ENCODE measurements around the gene SCCPDH.

SCCPDH gene, protein sequence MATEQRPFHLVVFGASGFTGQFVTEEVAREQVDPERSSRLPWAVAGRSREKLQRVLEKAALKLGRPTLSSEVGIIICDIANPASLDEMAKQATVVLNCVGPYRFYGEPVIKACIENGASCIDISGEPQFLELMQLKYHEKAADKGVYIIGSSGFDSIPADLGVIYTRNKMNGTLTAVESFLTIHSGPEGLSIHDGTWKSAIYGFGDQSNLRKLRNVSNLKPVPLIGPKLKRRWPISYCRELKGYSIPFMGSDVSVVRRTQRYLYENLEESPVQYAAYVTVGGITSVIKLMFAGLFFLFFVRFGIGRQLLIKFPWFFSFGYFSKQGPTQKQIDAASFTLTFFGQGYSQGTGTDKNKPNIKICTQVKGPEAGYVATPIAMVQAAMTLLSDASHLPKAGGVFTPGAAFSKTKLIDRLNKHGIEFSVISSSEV

GRCh38 chr1:246724016-246724730, at the start of gene SCCPDH:
Gene SCCPDH, plus strand, starts transcription at chr1:246724409. Its CDS starts 14 bp downstream, at chr1:246724423.
- Histone ChIP-seq H3K27ac (ENCODE audit: low read depth, low read length) (peak within 1 kb of the TSS; percentile 90), H3K4me1 (ENCODE audit: control insufficient read depth, insufficient read depth, low read length) (no peaks in the 10 kb centered on the region), H3K27me3 (ENCODE audit: control insufficient read depth, insufficient read depth, low read length) (no peaks in the 10 kb centered on the region), H3K9ac (ENCODE audit: low read length) (peak within 1 kb of the TSS; percentile 68), H3K4me3 (ENCODE audit: low read length) (peak within 1 kb of the TSS; percentile 88), H3K36me3 (ENCODE audit: control insufficient read depth, insufficient read depth, low read length) (peaks cover 3% of the 10 kb centered on the region)

- Histone ChIP-seq H3K36me3 (ENCODE audit: control insufficient read depth, insufficient read depth, low read length) (no peaks in the 10 kb centered on the region), H3K4me1 (ENCODE audit: control insufficient read depth, insufficient read depth, low read length) (no peaks in the 10 kb centered on the region), H3K27me3 (ENCODE audit: control insufficient read depth, insufficient read depth, low read length) (no peaks in the 10 kb centered on the region), H3K27ac (ENCODE audit: low read depth, low read length) (no peak overlapping the region), H3K4me3 (ENCODE audit: low read length) (no peak overlapping the region), H3K9ac (ENCODE audit: low read length) (no peak overlapping the region)
Observed at GRCh38 chr1:246677842-246678241, 46.4 kb upstream of the SCCPDH start.

DNA sequence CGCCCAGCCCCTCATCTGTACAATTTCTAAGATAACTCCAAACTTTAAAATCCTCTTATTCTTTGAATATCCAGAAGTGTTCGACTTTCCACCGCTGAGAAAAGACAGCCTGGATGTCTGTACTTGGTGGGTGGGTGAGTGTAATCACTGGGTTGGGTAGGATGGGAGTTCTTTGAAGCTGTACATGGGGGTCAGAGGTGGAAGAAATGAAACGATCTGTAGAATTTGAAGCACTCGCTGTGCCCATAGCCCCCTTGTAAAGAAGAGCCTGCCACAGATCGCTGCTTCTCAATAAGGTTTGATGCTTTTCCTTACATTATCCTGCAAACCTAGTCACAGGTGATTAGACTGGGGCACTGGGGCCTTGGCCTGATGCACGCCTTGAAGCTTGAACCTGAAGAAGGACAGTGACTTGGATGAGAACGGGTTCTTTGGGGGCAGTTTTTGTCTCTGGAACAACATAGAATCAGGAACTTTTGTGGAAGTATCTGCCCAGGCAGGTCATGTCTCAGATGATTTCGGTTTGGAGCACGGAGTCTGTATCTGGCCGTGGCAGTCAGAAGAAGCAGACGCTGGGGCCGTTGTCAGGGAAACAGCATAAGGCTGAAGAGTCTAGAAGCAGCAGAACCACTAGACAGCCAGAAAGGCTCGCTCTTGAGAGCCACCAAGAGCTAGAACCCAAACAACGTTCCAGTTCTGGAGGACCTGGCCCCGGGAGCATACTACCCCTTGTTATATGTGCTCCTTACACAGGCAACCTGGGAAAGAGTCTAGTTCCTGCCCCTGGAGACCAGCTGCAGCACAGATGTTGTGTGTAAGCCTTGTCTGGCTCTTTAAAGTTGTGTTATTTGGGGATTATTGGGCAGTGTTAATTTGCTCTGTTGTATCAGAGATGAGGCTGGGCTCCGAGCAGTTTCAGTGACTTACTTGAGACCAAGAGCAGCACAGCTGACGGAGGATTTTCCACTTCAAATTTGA, 45.1 kb upstream of the SCCPDH start:
- no peak overlapping the region for H3K9ac ChIP-seq (ENCODE audit: low read length)
- no peak overlapping the region for H3K4me3 ChIP-seq (ENCODE audit: low read length)
- H3K27me3 ChIP-seq (ENCODE audit: control insufficient read depth, insufficient read depth, low read length), result no peaks in the 10 kb centered on the region
- H3K36me3 ChIP-seq (ENCODE audit: control insufficient read depth, insufficient read depth, low read length), result no peaks in the 10 kb centered on the region
- H3K27ac ChIP-seq (ENCODE audit: low read depth, low read length), result no peak overlapping the region
- no peaks in the 10 kb centered on the region for H3K4me1 ChIP-seq (ENCODE audit: control insufficient read depth, insufficient read depth, low read length)

- Histone ChIP-seq H3K9ac (ENCODE audit: low read length) (no peak overlapping the region), H3K27ac (ENCODE audit: low read depth, low read length) (no peak overlapping the region), H3K4me3 (ENCODE audit: low read length) (no peak overlapping the region), H3K36me3 (ENCODE audit: control insufficient read depth, insufficient read depth, low read length) (no peaks in the 10 kb centered on the region), H3K4me1 (ENCODE audit: control insufficient read depth, insufficient read depth, low read length) (no peaks in the 10 kb centered on the region), H3K27me3 (ENCODE audit: control insufficient read depth, insufficient read depth, low read length) (no peaks in the 10 kb centered on the region)
Observed at GRCh38 chr1:246679794-246680177, 44.4 kb upstream of the SCCPDH start.

DNA sequence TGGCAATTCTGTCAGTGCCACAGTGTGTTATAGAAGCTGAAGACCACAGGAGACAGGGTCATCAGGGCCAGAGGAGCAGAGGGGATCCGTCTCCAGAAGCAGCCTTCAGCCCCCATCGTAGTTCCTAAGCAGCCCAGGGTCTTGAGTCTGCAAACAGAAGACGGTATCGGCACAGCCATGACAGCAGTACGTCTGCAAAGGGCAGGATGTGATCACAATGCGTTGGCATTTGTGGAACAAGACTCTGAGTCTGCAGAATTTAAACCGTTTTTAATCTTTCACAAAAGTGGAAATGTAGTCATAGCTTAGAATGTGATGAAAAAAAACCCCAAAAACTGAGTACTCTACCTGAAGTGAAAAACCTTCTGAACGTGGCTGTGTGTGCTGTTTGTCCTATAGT, 44.0 kb upstream of the SCCPDH start:
- no peak overlapping the region for H3K27ac ChIP-seq (ENCODE audit: low read depth, low read length)
- H3K36me3 ChIP-seq (ENCODE audit: control insufficient read depth, insufficient read depth, low read length), result no peaks in the 10 kb centered on the region
- no peaks in the 10 kb centered on the region for H3K27me3 ChIP-seq (ENCODE audit: control insufficient read depth, insufficient read depth, low read length)
- no peak overlapping the region for H3K4me3 ChIP-seq (ENCODE audit: low read length)
- H3K4me1 ChIP-seq (ENCODE audit: control insufficient read depth, insufficient read depth, low read length), result no peaks in the 10 kb centered on the region
- H3K9ac ChIP-seq (ENCODE audit: low read length), result no peak overlapping the region

DNA sequence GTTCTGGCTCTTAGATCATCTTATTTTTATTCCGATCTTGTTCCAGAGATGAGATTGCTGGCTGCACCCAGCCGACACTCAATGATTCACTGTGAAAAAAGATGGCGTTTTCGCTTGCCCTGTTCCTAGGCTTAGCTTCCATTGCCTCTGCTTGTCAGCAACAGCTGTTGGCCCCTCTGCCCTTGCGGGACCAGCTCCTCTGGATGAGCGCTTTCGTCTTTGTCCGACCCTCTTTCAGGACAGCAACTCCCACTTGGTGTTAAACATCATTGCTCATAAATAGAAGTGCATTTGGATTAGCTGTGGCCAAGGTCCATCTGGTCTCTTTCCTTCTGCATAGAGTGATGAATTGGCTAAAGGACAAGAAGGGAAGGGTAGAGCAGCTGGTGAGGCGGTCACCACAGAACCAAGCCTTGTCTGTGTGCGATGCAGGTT, 43.5 kb upstream of the SCCPDH start:
- H3K27me3 ChIP-seq (ENCODE audit: control insufficient read depth, insufficient read depth, low read length), result no peaks in the 10 kb centered on the region
- no peak overlapping the region for H3K27ac ChIP-seq (ENCODE audit: low read depth, low read length)
- H3K4me1 ChIP-seq (ENCODE audit: control insufficient read depth, insufficient read depth, low read length), result no peaks in the 10 kb centered on the region
- H3K9ac ChIP-seq (ENCODE audit: low read length), result no peak overlapping the region
- no peak overlapping the region for H3K4me3 ChIP-seq (ENCODE audit: low read length)
- no peaks in the 10 kb centered on the region for H3K36me3 ChIP-seq (ENCODE audit: control insufficient read depth, insufficient read depth, low read length)

GRCh38 chr1:246681900-246682895, 42.0 kb upstream of the SCCPDH start:
- peak overlapping the region; percentile 63 for H3K27ac ChIP-seq (ENCODE audit: low read depth, low read length)
- H3K27me3 ChIP-seq (ENCODE audit: control insufficient read depth, insufficient read depth, low read length), result no peaks in the 10 kb centered on the region
- H3K9ac ChIP-seq (ENCODE audit: low read length), result no peak overlapping the region
- H3K36me3 ChIP-seq (ENCODE audit: control insufficient read depth, insufficient read depth, low read length), result no peaks in the 10 kb centered on the region
- H3K4me1 ChIP-seq (ENCODE audit: control insufficient read depth, insufficient read depth, low read length), result no peaks in the 10 kb centered on the region
- no peak overlapping the region for H3K4me3 ChIP-seq (ENCODE audit: low read length)

DNA sequence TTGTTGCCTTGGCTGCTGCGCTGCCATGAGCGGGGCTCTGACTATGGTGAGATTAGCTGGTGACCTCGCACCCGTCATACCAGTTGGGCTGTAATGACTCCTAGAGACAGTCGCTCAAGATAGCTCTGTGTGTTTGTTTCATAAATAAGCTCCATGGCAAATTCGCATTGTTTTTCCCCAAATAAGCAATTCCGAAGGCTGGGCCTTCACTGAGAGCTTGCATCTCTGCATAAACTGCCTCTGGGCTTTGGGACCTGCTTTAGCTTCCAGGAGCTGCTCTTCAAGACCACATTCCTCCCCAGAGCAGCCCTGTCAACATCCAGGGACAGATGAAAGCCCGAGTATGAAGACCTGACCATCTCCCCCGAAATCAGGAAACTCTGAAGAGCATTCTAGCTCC, 40.7 kb upstream of the SCCPDH start:
- Histone ChIP-seq H3K4me3 (ENCODE audit: low read length) (no peak overlapping the region), H3K27me3 (ENCODE audit: control insufficient read depth, insufficient read depth, low read length) (no peaks in the 10 kb centered on the region), H3K9ac (ENCODE audit: low read length) (no peak overlapping the region), H3K4me1 (ENCODE audit: control insufficient read depth, insufficient read depth, low read length) (no peaks in the 10 kb centered on the region), H3K27ac (ENCODE audit: low read depth, low read length) (no peak overlapping the region), H3K36me3 (ENCODE audit: control insufficient read depth, insufficient read depth, low read length) (no peaks in the 10 kb centered on the region)

DNA sequence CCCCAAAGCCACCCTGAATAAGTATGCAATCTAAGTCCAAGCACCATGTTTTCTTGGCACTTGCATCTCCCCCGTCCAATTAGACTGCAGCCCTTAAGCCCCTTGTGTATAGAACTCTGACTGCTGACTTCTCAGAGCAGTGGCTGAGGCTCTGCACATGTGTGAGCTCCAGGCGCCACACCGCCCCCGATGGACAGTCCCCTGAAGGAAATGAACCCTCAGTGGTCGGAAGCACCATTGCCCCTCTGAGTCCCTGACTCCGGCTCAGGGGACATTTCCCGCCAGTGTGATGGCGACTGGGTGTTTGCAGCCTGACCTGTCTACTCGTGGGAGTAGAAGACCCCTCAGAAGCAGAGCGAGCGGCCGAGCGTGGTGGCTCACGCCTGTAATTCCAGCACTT, 37.2 kb upstream of the SCCPDH start:
- Histone ChIP-seq H3K27me3 (ENCODE audit: control insufficient read depth, insufficient read depth, low read length) (no peaks in the 10 kb centered on the region), H3K27ac (ENCODE audit: low read depth, low read length) (no peak overlapping the region), H3K9ac (ENCODE audit: low read length) (no peak overlapping the region), H3K36me3 (ENCODE audit: control insufficient read depth, insufficient read depth, low read length) (no peaks in the 10 kb centered on the region), H3K4me1 (ENCODE audit: control insufficient read depth, insufficient read depth, low read length) (peaks cover 3% of the 10 kb centered on the region), H3K4me3 (ENCODE audit: low read length) (no peak overlapping the region)

DNA sequence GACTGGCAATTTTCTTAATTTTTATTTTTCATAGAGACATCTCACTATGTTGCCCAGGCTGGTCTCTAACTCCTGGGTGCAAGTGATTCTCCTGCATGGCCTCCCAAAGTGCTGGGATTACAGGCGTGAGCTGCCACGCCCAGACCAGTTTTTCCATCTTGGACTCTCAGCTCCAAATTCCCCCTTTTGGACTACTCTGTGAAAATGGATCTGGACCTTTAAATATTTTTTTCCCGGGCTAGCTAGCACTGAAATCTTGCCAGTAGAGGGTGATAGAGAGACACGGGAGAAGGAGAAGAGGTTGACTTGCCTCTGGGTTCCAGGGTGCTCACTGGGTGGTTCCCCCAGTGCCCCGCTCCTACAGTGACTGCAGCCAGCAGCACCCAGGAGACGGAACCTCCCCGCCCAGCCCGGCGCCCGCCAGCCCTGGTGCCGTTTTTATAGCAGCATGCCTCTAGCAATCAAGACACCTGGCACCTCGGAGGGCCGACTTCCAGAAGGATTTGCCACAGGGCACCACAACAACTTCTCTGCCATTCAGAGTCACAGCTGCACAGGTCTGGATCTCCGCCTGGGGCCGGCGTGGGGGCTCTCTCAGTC, 34.7 kb upstream of the SCCPDH start:
- Histone ChIP-seq H3K27ac (ENCODE audit: low read depth, low read length) (no peak overlapping the region), H3K27me3 (ENCODE audit: control insufficient read depth, insufficient read depth, low read length) (no peaks in the 10 kb centered on the region), H3K4me3 (ENCODE audit: low read length) (peak overlapping the region; percentile 36), H3K4me1 (ENCODE audit: control insufficient read depth, insufficient read depth, low read length) (peaks cover 3% of the 10 kb centered on the region), H3K9ac (ENCODE audit: low read length) (no peak overlapping the region), H3K36me3 (ENCODE audit: control insufficient read depth, insufficient read depth, low read length) (no peaks in the 10 kb centered on the region)

DNA sequence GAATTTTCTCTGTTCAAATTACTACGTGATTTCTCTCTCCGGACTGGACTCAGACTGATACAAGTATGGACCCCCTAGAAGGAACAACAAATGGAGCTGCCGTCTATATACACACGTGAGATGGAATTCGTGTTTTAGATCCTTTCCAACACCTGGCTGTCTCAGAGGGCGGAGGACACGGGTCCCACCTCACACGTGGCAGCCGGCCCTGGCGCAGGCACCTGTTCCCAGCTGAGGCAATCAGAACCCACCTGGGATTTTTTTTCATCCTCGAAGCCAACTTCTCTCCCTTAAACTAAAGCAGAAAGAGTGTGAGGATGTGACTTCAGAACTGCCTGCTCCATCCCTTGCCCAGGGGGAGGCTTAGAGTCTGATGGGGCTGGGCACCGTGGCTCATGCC, 34.1 kb upstream of the SCCPDH start:
- no peak overlapping the region for H3K27ac ChIP-seq (ENCODE audit: low read depth, low read length)
- H3K4me1 ChIP-seq (ENCODE audit: control insufficient read depth, insufficient read depth, low read length), result peaks cover 3% of the 10 kb centered on the region
- H3K4me3 ChIP-seq (ENCODE audit: low read length), result peak overlapping the region; percentile 36
- no peaks in the 10 kb centered on the region for H3K36me3 ChIP-seq (ENCODE audit: control insufficient read depth, insufficient read depth, low read length)
- H3K9ac ChIP-seq (ENCODE audit: low read length), result no peak overlapping the region
- no peaks in the 10 kb centered on the region for H3K27me3 ChIP-seq (ENCODE audit: control insufficient read depth, insufficient read depth, low read length)
